ENCODE results near the gene GABRG2.
"Not testable (repeated sequence)": the region's sequence is repeated elsewhere in the genome, so short reads cannot be mapped to it uniquely, and the experiment has no call there.

Gene GABRG2

GRCh38 chr5:162067655-162068411 lies at the start of gene GABRG2:
TSS of gene GABRG2 (plus strand) at chr5:162067773. CDS start at chr5:162068000, 227 bp downstream.
- H3K4me3 ChIP-seq (ENCODE audit: control insufficient read depth, low read depth, low read length), result no peak within 1 kb of the TSS
- no peak for DNase-seq (ENCODE audit: low read depth)
- TF ChIP-seq, protein P1, sequence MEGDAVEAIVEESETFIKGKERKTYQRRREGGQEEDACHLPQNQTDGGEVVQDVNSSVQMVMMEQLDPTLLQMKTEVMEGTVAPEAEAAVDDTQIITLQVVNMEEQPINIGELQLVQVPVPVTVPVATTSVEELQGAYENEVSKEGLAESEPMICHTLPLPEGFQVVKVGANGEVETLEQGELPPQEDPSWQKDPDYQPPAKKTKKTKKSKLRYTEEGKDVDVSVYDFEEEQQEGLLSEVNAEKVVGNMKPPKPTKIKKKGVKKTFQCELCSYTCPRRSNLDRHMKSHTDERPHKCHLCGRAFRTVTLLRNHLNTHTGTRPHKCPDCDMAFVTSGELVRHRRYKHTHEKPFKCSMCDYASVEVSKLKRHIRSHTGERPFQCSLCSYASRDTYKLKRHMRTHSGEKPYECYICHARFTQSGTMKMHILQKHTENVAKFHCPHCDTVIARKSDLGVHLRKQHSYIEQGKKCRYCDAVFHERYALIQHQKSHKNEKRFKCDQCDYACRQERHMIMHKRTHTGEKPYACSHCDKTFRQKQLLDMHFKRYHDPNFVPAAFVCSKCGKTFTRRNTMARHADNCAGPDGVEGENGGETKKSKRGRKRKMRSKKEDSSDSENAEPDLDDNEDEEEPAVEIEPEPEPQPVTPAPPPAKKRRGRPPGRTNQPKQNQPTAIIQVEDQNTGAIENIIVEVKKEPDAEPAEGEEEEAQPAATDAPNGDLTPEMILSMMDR (IDR thresholded peaks at IDR 0.05; ENCODE audit: control insufficient read depth, insufficient read depth, low read depth, low read length, missing control alignments), result no peak

DNA sequence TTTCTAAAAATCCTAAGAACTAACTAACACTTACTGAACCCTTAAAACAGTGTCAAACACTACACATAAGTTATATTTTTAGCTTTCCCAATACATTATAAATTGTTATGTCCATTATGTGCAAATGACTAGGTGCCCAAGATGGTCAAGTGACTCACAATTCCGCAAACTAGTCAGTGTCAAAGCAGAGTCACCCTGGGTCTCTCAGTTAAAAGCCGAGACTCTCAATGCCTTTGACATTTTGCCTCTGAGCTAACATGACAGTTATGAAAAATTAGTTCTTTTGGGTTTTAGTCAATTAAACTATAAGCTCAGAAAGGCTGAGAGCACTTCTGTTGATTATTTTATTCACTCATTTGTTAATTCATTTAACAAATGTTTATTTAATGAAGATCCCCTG lies 42.3 kb upstream of the GABRG2 start:
- no peak overlapping the region for H3K4me3 ChIP-seq (ENCODE audit: control insufficient read depth, low read depth, low read length)
- TF ChIP-seq, protein P1 (IDR thresholded peaks at IDR 0.05; ENCODE audit: control insufficient read depth, insufficient read depth, low read depth, low read length, missing control alignments), result no peak
- no peak for DNase-seq (ENCODE audit: low read depth)

DNA sequence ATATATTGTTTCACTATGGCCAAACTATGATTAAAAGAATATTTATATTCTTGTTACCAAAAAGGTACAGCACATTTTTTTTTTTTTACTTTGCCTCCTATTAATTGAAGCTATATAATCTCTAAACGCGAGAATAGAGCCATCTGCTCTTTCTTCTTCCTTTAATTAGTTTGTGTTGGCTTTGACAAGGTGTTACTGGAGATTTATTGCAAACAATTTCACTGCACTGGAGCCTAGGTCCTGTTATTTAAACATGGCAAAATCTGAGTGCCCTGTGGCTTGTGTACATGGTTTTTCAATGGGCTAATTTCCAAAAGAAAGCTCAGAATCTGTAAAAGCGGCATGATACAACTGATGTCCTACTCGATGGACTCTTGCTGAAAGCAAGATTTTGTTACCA lies 40.8 kb upstream of the GABRG2 start:
- DNase-seq (ENCODE audit: low read depth), result no peak
- TF ChIP-seq, protein P1 (IDR thresholded peaks at IDR 0.05; ENCODE audit: control insufficient read depth, insufficient read depth, low read depth, low read length, missing control alignments), result no peak

GRCh38 chr5:162037431-162037830 lies 30.1 kb upstream of the GABRG2 start:
- no peak for DNase-seq (ENCODE audit: low read depth)
- no peak overlapping the region for H3K4me3 ChIP-seq (ENCODE audit: control insufficient read depth, low read depth, low read length)
- TF ChIP-seq, protein P1 (IDR thresholded peaks at IDR 0.05; ENCODE audit: control insufficient read depth, insufficient read depth, low read depth, low read length, missing control alignments), result no peak

More for the DNA sequence above, 40.8 kb upstream of the GABRG2 start:
- H3K4me3 ChIP-seq (ENCODE audit: control insufficient read depth, low read depth, low read length), result no peak overlapping the region

DNA sequence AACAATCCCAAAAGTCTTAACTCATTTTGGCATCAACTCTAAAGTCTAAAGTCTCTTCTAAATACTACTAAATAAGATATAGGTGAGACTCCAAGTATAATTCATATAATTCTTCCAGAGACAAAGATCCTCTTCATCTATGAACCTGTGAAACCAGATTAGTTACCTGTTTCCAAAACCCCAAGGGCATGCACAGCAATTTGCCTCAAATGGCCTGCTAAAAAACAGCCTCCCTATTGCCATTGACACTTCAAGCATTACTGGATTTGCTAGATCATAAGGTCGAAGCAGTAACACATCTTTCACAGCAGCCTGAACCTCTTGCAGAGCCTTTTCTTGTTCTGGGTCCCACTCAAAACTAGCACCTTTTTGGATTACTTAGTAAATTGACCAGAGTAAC lies 20.3 kb upstream of the GABRG2 start:
- no peak overlapping the region for H3K4me3 ChIP-seq (ENCODE audit: control insufficient read depth, low read depth, low read length)
- TF ChIP-seq, protein P1 (IDR thresholded peaks at IDR 0.05; ENCODE audit: control insufficient read depth, insufficient read depth, low read depth, low read length, missing control alignments), result no peak
- DNase-seq (ENCODE audit: low read depth), result no peak

- H3K4me3 ChIP-seq (ENCODE audit: control insufficient read depth, low read depth, low read length), result no peak overlapping the region
- no peak for DNase-seq (ENCODE audit: low read depth)
- TF ChIP-seq, protein P1 (IDR thresholded peaks at IDR 0.05; ENCODE audit: control insufficient read depth, insufficient read depth, low read depth, low read length, missing control alignments), result no peak
Measured at GRCh38 chr5:162052676-162053075, 14.9 kb upstream of the GABRG2 start.

- not testable (repeated sequence) for DNase-seq (ENCODE audit: low read depth); H3K4me3 ChIP-seq (ENCODE audit: control insufficient read depth, low read depth, low read length)
Measured at GRCh38 chr5:162055095-162055494, 12.5 kb upstream of the GABRG2 start.

Measured in AG09309 (cell line).